Caco-2 (cell line): ENCODE measurements around the gene GGT7. TPM values are rescaled to one million over a fixed set of nuclear protein-coding genes. Genes with fewer than 3 reads are reported as not detected.

Experiments used
- BruUV-seq: library from RNA; stranded (reverse); fragments of 400-500 nt; replicated peaks from 2 replicates; lab custom pipeline; 2021; lab: Mats Ljungman, UMichigan
- CTCF ChIA-PET: fragments of 300-600 bp; sonication (Branson Sonifier 250); formaldehyde crosslinking; loops from one replicate; lab custom pipeline; 2022; ENCODE audit warnings: antibody characterized with exemption; lab: Charles Lee
- POLR2A ChIA-PET: fragments of 300-600 bp; sonication (Branson Sonifier 250); formaldehyde crosslinking; loops from one replicate; lab custom pipeline; 2022; ENCODE audit warnings: antibody characterized with exemption; lab: Charles Lee
- DNase-seq, 2 experiments: peaks; one replicate each; pipeline versions ENCODE4 v3.0.0 to v3.0.0-alpha.2; 2020 to 2022
- H3K27me3 ChIP-seq: replicated peaks from 2 replicates; pipeline ENCODE4 v1.6.0; 2011; ENCODE audit warnings: low read length; ENCODE audit not compliant: control insufficient read depth, insufficient read depth
- H3K36me3 ChIP-seq: 2 replicates; pipeline ENCODE4 v1.5.1; 2011; ENCODE audit warnings: low read length; ENCODE audit not compliant: control insufficient read depth, insufficient read depth
- H3K4me1 ChIP-seq: fragments of 250-450 bp; sonication (Bioruptor Pico); 2 replicates; pipeline ENCODE4 v1.5.1; 2020; ENCODE audit warnings: mild to moderate bottlenecking
- H3K4me3 ChIP-seq: 2 replicates; pipeline ENCODE4 v1.5.1; 2011; ENCODE audit warnings: low read depth, mild to moderate bottlenecking, control low read depth, low read length
- H3K9me3 ChIP-seq: fragments of 250-450 bp; sonication (Bioruptor Pico); 2 replicates; pipeline ENCODE4 v1.5.1; 2020; ENCODE audit warnings: mild to moderate bottlenecking, moderate library complexity
- H3K27ac Mint-ChIP-seq: one replicate; pipeline ENCODE4 v1.8.0; 2022; ENCODE audit warnings: mixed read lengths; ENCODE audit not compliant: unreplicated experiment
- H3K27me3 Mint-ChIP-seq: one replicate; pipeline ENCODE4 v1.8.0; 2022; ENCODE audit warnings: mixed read lengths; ENCODE audit not compliant: insufficient read depth, unreplicated experiment
- H3K36me3 Mint-ChIP-seq: one replicate; pipeline ENCODE4 v1.8.0; 2022; ENCODE audit warnings: mild to moderate bottlenecking, mixed read lengths; ENCODE audit not compliant: insufficient read depth, unreplicated experiment
- H3K4me1 Mint-ChIP-seq: one replicate; pipeline ENCODE4 v1.8.0; 2022; ENCODE audit warnings: low read depth, mixed read lengths; ENCODE audit not compliant: unreplicated experiment
- H3K4me3 Mint-ChIP-seq: one replicate; pipeline ENCODE4 v1.8.0; 2022; ENCODE audit warnings: mild to moderate bottlenecking, moderate library complexity, mixed read lengths; ENCODE audit not compliant: unreplicated experiment
- H3K9me3 Mint-ChIP-seq: one replicate; pipeline ENCODE4 v1.8.0; 2022; ENCODE audit warnings: mixed read lengths; ENCODE audit not compliant: unreplicated experiment
- intact Hi-C: fragments of 100-400 bp; cut with micrococcal nuclease; formaldehyde crosslinking; loops from one replicate; pipeline ENCODE4 v1.10.0; 2022; ENCODE audit not compliant: unreplicated experiment
- total RNA-seq: library from RNA; stranded (reverse); gene quantifications from 2 replicates; pipeline ENCODE4 v1.2.3, GENCODE V29; 2022
- TF ChIP-seq, protein P1 (sequence below), 2 experiments: fragments of 200-600 bp in 1 of 2; IDR thresholded peaks; 1 replicate in 1 of 2; 2 replicates in 1 of 2; pipeline versions ENCODE4 v1.5.1 to v1.8.0; 2011 to 2022; ENCODE audit warnings: antibody characterized with exemption in 1 of 2, control low read depth in 1 of 2, inconsistent platforms in 1 of 2, low read depth in 1 of 2, low read length in 1 of 2, mild to moderate bottlenecking in 1 of 2, moderate library complexity in 1 of 2; ENCODE audit not compliant: insufficient read depth in 1 of 2, severe bottlenecking in 1 of 2, unreplicated experiment in 1 of 2

Gene GGT7
- total RNA-seq, 1 experiment from 2014 or later: 46.2 TPM

DNA sequence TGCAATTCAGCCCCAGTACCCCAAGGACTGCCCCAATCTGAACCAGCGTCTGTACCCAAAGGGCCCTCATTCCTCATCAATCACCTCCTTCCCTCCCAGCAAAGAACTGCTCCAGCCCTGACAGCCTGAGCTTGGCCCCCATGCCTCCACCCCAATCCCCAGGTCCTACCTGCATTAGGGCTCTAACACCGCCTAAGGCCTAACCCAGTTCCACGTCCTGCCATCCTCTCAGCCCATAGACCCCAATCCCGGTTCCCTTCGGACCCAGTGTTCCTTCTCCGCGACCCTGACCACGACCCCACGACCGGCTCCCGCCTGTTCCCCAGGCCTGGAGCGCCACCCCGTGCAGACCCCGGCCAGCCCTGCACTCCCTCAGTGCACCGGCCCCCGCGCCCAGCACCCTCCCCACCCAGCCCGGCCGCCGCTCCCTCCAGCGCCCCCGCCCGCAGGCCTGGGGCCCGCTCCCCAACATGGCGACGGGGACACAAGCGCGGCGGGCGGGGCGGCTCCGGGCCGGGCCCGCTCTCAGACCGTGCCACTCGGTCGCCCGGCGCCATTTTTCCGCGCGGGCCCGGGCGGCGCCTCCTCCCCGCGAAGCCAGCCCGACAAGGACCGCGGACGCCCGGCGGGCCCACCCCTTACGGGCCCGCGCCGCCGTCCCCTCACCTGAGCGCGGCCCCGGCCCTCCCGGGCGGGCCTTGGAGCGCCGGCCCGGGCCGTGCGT, 47.7 kb downstream of the GGT7 start:
- peak overlapping the region; percentile 97 for H3K4me3 ChIP-seq
- Mint-ChIP-seq H3K4me3 (peak overlapping the region; percentile 92), H3K27me3 (no peaks in the 10 kb centered on the region), H3K9me3 (no peaks in the 10 kb centered on the region), H3K4me1 (peaks cover 20% of the 10 kb centered on the region), H3K27ac (peak overlapping the region; percentile 83), H3K36me3 (peaks cover 34% of the 10 kb centered on the region)
- intact Hi-C loops: loop anchor here (1.0 kb wide), 2 partner anchors 51 to 56 kb away; partner anchors contain the start of gene ACSS2
- no TSS peak for BruUV-seq
- ChIA-PET CTCF (interaction anchor here (0.6 to 2.8 kb wide), 13 partner anchors 11 to 1129 kb away, joined by 3 to 10 read pairs (median 5); partner anchors contain the start of genes ACSS2, EDEM2, GSS and MYH7B), POLR2A (interaction anchor here (0.5 to 1.8 kb wide), 12 partner anchors 18 to 1129 kb away, joined by 3 to 15 read pairs (median 3); partner anchors contain the start of genes ACSS2, CEP250, GSS and MYH7B)
- DNase-seq: peak; percentile 85 to 91
- TF ChIP-seq, protein P1, sequence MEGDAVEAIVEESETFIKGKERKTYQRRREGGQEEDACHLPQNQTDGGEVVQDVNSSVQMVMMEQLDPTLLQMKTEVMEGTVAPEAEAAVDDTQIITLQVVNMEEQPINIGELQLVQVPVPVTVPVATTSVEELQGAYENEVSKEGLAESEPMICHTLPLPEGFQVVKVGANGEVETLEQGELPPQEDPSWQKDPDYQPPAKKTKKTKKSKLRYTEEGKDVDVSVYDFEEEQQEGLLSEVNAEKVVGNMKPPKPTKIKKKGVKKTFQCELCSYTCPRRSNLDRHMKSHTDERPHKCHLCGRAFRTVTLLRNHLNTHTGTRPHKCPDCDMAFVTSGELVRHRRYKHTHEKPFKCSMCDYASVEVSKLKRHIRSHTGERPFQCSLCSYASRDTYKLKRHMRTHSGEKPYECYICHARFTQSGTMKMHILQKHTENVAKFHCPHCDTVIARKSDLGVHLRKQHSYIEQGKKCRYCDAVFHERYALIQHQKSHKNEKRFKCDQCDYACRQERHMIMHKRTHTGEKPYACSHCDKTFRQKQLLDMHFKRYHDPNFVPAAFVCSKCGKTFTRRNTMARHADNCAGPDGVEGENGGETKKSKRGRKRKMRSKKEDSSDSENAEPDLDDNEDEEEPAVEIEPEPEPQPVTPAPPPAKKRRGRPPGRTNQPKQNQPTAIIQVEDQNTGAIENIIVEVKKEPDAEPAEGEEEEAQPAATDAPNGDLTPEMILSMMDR (IDR thresholded peaks at IDR 0.05; ENCODE audit: insufficient read depth in 1 of 2, low read depth in 1 of 2, low read length in 1 of 2, severe bottlenecking in 1 of 2, unreplicated experiment in 1 of 2): peak in 1 of 2 experiments; percentile 32
- no peaks in the 10 kb centered on the region; the same call in 1 of the 2 replicates for H3K36me3 ChIP-seq
- peaks cover 15% of the 10 kb centered on the region for H3K4me1 ChIP-seq
- no peaks in the 10 kb centered on the region for H3K27me3 ChIP-seq
- H3K9me3 ChIP-seq: no peaks in the 10 kb centered on the region

DNA sequence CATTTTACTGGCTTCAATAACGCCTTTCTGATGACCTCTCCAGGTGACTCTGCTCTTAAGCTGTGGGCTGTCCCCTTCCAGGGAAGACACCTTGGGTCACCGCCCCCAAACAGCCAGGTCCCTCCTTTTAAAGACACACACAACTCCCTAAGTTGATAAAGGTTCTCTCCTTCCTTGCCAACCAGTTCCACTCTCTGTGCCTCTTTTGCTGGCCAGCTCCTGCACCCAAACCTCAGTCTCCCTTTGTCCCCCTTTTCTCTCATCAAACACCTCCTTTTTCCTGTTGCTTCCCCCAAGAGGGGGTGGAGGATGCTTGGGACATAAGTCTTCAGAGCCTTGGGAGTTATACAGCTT, 48.2 kb downstream of the GGT7 start:
- Mint-ChIP-seq H3K9me3 (no peaks in the 10 kb centered on the region), H3K4me1 (peaks cover 20% of the 10 kb centered on the region), H3K4me3 (peak overlapping the region; percentile 92), H3K27ac (peak overlapping the region; percentile 83), H3K27me3 (no peaks in the 10 kb centered on the region), H3K36me3 (peaks cover 34% of the 10 kb centered on the region)
- ChIA-PET POLR2A (interaction anchor here (0.6 to 1.8 kb wide), 9 partner anchors 18 to 440 kb away, joined by 3 to 15 read pairs (median 3); partner anchors contain the start of genes ACSS2, GSS, MYH7B and TP53INP2), CTCF (interaction anchor here (0.8 to 2.8 kb wide), 6 partner anchors 14 to 1130 kb away, joined by 3 to 10 read pairs (median 6); partner anchors contain the start of genes ACSS2, EDEM2 and SCAND1)
- H3K4me3 ChIP-seq: peak overlapping the region; percentile 97
- peaks cover 15% of the 10 kb centered on the region for H3K4me1 ChIP-seq
- BruUV-seq: no TSS peak
- no peaks in the 10 kb centered on the region for H3K9me3 ChIP-seq
- no peaks in the 10 kb centered on the region; the same call in 1 of the 2 replicates for H3K36me3 ChIP-seq
- peak; percentile 93 to 95 for DNase-seq
- TF ChIP-seq, protein P1 (IDR thresholded peaks at IDR 0.05; ENCODE audit: insufficient read depth in 1 of 2, low read depth in 1 of 2, low read length in 1 of 2, severe bottlenecking in 1 of 2, unreplicated experiment in 1 of 2): no peak
- intact Hi-C loops: loop anchor here (1.0 kb wide), 2 partner anchors 52 to 55 kb away; partner anchors contain the start of gene ACSS2
- no peaks in the 10 kb centered on the region for H3K27me3 ChIP-seq

DNA sequence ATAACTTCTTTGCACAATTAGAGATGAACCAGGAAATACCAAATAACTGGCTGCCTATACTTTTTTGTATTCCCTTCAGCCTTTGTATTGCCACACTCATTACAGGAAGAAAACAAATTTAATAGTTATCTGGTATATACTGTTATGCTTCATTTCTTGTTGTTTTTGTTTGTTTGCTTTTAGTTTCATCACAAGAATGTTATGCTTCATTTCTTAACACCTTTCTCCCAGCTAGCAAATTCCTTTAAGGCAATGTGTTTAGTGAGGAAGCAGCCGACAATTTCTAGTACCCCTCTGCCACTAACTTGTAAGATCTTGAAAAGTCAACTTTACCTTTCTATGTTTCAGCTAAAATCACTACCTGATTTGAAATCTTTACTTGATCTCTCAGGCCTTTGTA, 48.6 kb downstream of the GGT7 start:
- intact Hi-C loops: loop anchor here (1.0 kb wide), 2 partner anchors 52 to 55 kb away; partner anchors contain the start of gene ACSS2
- peak overlapping the region; percentile 83 for H3K27ac Mint-ChIP-seq
- CTCF ChIA-PET: interaction anchor here (0.8 to 2.8 kb wide), 6 partner anchors 14 to 1130 kb away, joined by 3 to 10 read pairs (median 6); partner anchors contain the start of genes ACSS2, EDEM2 and SCAND1
- TF ChIP-seq, protein P1 (IDR thresholded peaks at IDR 0.05; ENCODE audit: insufficient read depth in 1 of 2, low read depth in 1 of 2, low read length in 1 of 2, severe bottlenecking in 1 of 2, unreplicated experiment in 1 of 2): no peak
- TSS peak; percentile 47 for BruUV-seq
- H3K4me3 Mint-ChIP-seq: peak overlapping the region; percentile 92
- POLR2A ChIA-PET: interaction anchor here (0.6 to 1.8 kb wide), 9 partner anchors 17 to 441 kb away, joined by 3 to 15 read pairs (median 3); partner anchors contain the start of genes ACSS2, GSS, MYH7B and TP53INP2
- no peaks in the 10 kb centered on the region for H3K27me3 Mint-ChIP-seq
- peaks cover 34% of the 10 kb centered on the region for H3K36me3 Mint-ChIP-seq
- Histone ChIP-seq H3K9me3 (no peaks in the 10 kb centered on the region), H3K27me3 (no peaks in the 10 kb centered on the region), H3K36me3 (no peaks in the 10 kb centered on the region; the same call in 1 of the 2 replicates), H3K4me1 (peaks cover 15% of the 10 kb centered on the region), H3K4me3 (peak overlapping the region; percentile 97)
- H3K4me1 Mint-ChIP-seq: peaks cover 20% of the 10 kb centered on the region
- DNase-seq: no peak
- no peaks in the 10 kb centered on the region for H3K9me3 Mint-ChIP-seq
